SJCRH30 (cell line): ENCODE measurements around the gene SSR1. TPM values are rescaled to one million over a fixed set of nuclear protein-coding genes. Genes with fewer than 3 reads are reported as not detected.
"Not testable (repeated sequence)": the region's sequence is repeated elsewhere in the genome, so short reads cannot be mapped to it uniquely, and the experiment has no call there.

ENCODE experiments used
- DNase-seq, 2 experiments: peaks; one replicate each; pipeline ENCODE4 v3.0.0-alpha.2; 2015 to 2020
- H3K27ac ChIP-seq: fragments of 250-450 bp; sonication (Bioruptor Pico); 2 replicates; pipeline ENCODE4 v1.5.1; 2020; ENCODE audit warnings: mild to moderate bottlenecking, moderate library complexity
- H3K27me3 ChIP-seq: fragments of 250-450 bp; sonication (Bioruptor Pico); 2 replicates; pipeline ENCODE4 v1.5.1; 2020; ENCODE audit warnings: mild to moderate bottlenecking, moderate library complexity
- H3K36me3 ChIP-seq: fragments of 250-450 bp; sonication (Bioruptor Pico); 2 replicates; pipeline ENCODE4 v1.5.1; 2020; ENCODE audit warnings: mild to moderate bottlenecking, moderate library complexity
- H3K4me1 ChIP-seq: fragments of 250-450 bp; sonication (Bioruptor Pico); 2 replicates; pipeline ENCODE4 v1.5.1; 2020; ENCODE audit warnings: mild to moderate bottlenecking, moderate library complexity
- H3K4me3 ChIP-seq: fragments of 250-450 bp; sonication (Bioruptor Pico); 2 replicates; pipeline ENCODE4 v1.5.1; 2020; ENCODE audit warnings: mild to moderate bottlenecking, moderate library complexity
- H3K9me3 ChIP-seq: fragments of 250-450 bp; sonication (Bioruptor Pico); replicated peaks from 2 replicates; pipeline ENCODE4 v1.5.1; 2020; ENCODE audit warnings: mild to moderate bottlenecking, moderate library complexity
- total RNA-seq: library from RNA; depleted of rRNA; stranded (reverse); fragments of >200 nt; shearing (Covaris generic); gene quantifications from 2 replicates; pipeline ENCODE4 v1.2.3, GENCODE V29; 2014

Gene SSR1
- total RNA-seq, 1 experiment from 2014 or later, result 52.1 TPM

DNA sequence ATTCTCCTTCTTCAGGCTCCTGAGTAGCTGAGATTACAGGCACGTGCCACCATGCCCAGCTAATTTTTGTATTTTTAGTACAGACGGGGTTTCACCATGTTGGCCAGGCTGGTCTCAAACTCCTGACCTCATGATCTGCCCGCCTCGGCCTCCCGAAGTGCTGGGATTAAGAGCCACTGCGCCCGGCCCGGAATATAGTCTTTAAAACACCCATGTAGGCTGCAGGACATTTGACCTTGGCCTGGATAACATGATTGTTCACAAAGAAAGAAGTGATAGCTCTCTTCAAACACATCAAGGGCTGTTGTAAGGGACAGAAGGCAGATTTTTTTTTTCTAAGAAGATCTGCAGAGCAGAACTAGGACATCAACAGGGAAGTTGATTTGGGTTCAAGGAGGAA, 38.5 kb downstream of the SSR1 start:
- H3K36me3 ChIP-seq, H3K27me3 ChIP-seq, H3K27ac ChIP-seq, H3K4me3 ChIP-seq, H3K4me1 ChIP-seq, H3K9me3 ChIP-seq, DNase-seq: not testable (repeated sequence)

GRCh38 chr6:7273709-7274108, 39.3 kb downstream of the SSR1 start:
- Histone ChIP-seq H3K27ac (no peak overlapping the region), H3K4me1 (no peaks in the 10 kb centered on the region), H3K4me3 (no peak overlapping the region), H3K9me3 (no peaks in the 10 kb centered on the region), H3K36me3 (no peaks in the 10 kb centered on the region), H3K27me3 (no peaks in the 10 kb centered on the region)
- DNase-seq, result no peak

DNA sequence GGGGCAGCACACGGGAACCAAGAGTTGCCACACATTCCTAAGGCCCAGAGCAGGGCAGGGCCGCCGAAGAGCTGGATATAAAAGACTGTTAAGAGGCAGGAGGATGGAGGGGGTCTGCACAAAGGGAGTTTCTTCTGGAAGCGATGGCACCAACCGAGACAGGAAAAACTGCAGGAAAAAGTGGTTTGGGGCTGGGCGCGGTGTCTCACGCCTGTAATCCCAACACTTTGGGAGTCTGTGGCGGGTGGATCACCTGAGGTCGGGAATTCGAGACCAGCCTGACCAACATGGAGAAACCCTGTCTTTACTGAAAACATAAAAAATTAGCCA, 41.8 kb downstream of the SSR1 start:
- DNase-seq, result no peak
- Histone ChIP-seq H3K36me3 (no peaks in the 10 kb centered on the region), H3K9me3 (no peaks in the 10 kb centered on the region)

DNA sequence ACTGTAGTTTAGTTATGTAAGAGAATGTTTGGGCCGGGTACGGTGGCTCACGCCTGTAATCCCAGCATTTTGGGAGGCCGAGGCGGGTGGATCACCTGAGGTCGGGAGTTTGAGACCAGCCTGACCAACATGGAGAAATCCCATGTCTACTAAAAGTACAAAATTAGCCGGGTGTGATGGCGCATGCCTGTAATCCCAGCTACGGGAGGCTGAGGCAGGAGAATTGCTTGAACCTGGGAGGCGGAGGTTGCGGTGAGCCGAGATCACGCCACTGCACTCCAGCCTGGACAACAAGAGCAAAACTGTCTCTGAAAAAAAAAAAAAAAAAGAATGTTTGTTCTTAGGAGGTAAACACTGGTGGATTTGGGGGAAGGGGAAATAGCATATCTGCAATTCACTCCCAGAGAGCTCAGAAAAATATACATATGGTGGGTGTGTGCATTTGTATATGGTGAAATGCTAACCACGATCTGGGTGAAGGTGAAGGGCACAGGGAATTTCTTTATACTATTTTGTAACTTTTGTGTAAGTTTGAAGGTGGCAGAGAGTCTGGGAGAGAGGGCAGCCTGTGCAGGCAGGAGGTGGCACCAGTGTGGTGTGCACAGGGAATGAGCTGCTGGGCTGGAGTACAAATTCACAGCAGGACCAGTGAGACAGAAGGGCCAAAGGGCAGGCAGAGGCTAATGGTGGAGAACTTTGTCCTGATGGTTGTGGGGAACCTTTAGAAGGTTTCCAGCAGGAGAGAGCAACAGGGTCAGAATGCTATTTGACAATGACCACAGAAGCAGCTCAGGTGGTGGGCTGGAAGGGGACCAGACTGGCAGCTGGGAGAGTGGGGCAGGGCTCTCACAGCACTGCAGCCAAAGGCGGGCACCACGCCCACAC, 42.4 kb downstream of the SSR1 start:
- no peak overlapping the region for H3K4me3 ChIP-seq
- H3K36me3 ChIP-seq, result no peaks in the 10 kb centered on the region
- no peaks in the 10 kb centered on the region for H3K4me1 ChIP-seq
- H3K9me3 ChIP-seq, result no peaks in the 10 kb centered on the region
- no peaks in the 10 kb centered on the region for H3K27me3 ChIP-seq
- no peak for DNase-seq
- no peak overlapping the region for H3K27ac ChIP-seq

More for the DNA sequence above, 41.8 kb downstream of the SSR1 start:
- Histone ChIP-seq H3K27ac (no peak overlapping the region), H3K4me3 (no peak overlapping the region), H3K27me3 (no peaks in the 10 kb centered on the region), H3K4me1 (no peaks in the 10 kb centered on the region)

DNA sequence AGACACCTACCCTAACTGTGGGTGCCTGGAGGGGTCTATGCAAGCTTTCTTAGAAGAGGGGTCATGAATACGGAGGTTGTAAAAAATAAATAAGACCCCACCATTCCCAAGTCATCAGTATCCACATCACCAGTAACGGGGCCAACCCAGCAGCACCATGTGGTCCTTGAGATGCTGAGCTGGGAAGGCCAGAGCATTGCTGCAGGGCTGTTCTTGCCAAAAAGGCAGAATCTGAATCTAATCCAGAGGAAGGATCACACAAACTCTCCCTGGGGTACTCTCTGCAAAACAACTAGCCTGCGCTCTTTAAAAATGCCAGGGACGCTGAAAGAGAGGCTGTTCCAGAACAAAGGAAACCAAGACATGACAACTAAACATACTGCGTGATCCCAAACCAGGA, 43.2 kb downstream of the SSR1 start:
- Histone ChIP-seq H3K9me3 (no peaks in the 10 kb centered on the region), H3K27me3 (no peaks in the 10 kb centered on the region), H3K36me3 (no peaks in the 10 kb centered on the region), H3K4me1 (no peaks in the 10 kb centered on the region), H3K27ac (no peak overlapping the region), H3K4me3 (no peak overlapping the region)
- DNase-seq, result no peak

- H3K4me3 ChIP-seq, result no peak overlapping the region
- no peaks in the 10 kb centered on the region for H3K27me3 ChIP-seq
- no peak for DNase-seq
Measured at GRCh38 chr6:7268816-7269555, 44.0 kb downstream of the SSR1 start.

DNA sequence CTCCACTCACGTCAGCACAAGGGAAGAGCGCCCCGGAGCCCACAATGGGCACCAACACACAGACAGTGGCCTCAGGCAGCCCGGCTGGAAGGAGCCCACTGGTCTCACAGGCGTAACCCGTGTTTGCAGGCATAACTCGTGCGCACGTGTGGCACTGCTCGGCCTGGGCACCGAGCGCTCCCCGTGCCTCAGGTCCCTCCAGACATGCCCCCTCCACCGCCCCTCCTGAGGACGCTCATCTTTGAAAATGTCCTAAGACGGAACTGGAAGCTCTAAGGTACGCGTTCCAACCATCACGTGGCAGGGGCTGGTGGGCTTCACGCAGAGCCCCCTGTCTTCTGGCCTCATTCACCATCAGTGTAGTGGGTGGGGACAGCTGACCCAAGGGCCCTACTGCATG, 44.6 kb downstream of the SSR1 start:
- H3K27me3 ChIP-seq, result no peaks in the 10 kb centered on the region
- H3K36me3 ChIP-seq, result no peaks in the 10 kb centered on the region
- no peak for DNase-seq
- no peak overlapping the region for H3K27ac ChIP-seq
- no peaks in the 10 kb centered on the region for H3K9me3 ChIP-seq
- H3K4me3 ChIP-seq, result no peak overlapping the region
- no peaks in the 10 kb centered on the region for H3K4me1 ChIP-seq

More at GRCh38 chr6:7268816-7269555, 44.0 kb downstream of the SSR1 start:
- H3K4me1 ChIP-seq, result no peaks in the 10 kb centered on the region
- no peaks in the 10 kb centered on the region for H3K9me3 ChIP-seq
- H3K36me3 ChIP-seq, result no peaks in the 10 kb centered on the region
- no peak overlapping the region for H3K27ac ChIP-seq

- Histone ChIP-seq H3K9me3 (no peaks in the 10 kb centered on the region), H3K36me3 (no peaks in the 10 kb centered on the region), H3K4me1 (no peaks in the 10 kb centered on the region), H3K27ac (no peak overlapping the region), H3K4me3 (no peak overlapping the region), H3K27me3 (no peaks in the 10 kb centered on the region)
- peak in 1 of 2 experiments; percentile 15 for DNase-seq
Measured at GRCh38 chr6:7267466-7268091, 45.4 kb downstream of the SSR1 start.

GRCh38 chr6:7267071-7267465, 45.9 kb downstream of the SSR1 start:
- H3K4me3 ChIP-seq, result no peak overlapping the region
- no peaks in the 10 kb centered on the region for H3K36me3 ChIP-seq
- no peaks in the 10 kb centered on the region for H3K4me1 ChIP-seq
- no peak overlapping the region for H3K27ac ChIP-seq
- no peak for DNase-seq
- H3K27me3 ChIP-seq, result no peaks in the 10 kb centered on the region
- no peaks in the 10 kb centered on the region for H3K9me3 ChIP-seq

GRCh38 chr6:7265385-7265726, 47.6 kb downstream of the SSR1 start:
- H3K27ac ChIP-seq, H3K4me3 ChIP-seq, H3K27me3 ChIP-seq, DNase-seq, H3K9me3 ChIP-seq, H3K36me3 ChIP-seq, H3K4me1 ChIP-seq: not testable (repeated sequence)

DNA sequence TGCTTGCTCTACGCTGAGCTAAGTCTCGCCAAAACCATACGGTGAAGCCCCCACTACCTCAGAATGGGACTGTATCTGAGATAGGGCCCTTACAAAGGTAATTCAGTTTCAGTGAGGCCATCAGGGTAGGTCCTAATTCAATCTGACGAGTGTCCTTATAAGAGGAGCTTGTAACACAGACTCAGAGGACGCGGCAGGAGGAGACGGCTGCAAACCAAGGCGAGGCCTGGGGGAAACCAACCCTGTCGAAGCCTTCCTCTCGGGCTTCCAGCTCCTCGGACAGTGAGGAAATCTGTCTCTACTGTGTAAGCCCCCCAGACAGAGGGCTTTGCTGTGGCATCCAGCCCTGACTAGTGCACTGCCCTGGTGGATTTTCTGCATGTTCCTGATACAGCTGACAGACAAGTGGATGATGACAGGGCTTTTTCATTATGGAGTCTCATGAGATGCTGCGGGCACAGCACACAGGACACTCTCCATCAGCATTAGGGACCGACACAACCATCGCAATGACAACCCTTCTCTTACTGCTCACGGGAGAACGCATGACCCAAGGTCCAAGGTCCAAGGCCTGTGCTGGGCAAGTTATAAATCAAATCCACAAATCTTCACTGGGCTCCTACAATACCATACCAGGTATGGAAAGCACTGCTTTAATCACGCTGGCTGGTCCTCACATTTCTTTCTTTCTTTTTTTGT, 48.2 kb downstream of the SSR1 start:
- Histone ChIP-seq H3K4me3 (no peak overlapping the region), H3K27me3 (no peaks in the 10 kb centered on the region), H3K4me1 (no peaks in the 10 kb centered on the region), H3K27ac (no peak overlapping the region), H3K9me3 (no peaks in the 10 kb centered on the region), H3K36me3 (no peaks in the 10 kb centered on the region)
- DNase-seq, result no peak

GRCh38 chr6:7264041-7264440, 49.0 kb downstream of the SSR1 start:
- Histone ChIP-seq H3K27ac (no peak overlapping the region), H3K4me1 (no peaks in the 10 kb centered on the region), H3K4me3 (no peak overlapping the region), H3K9me3 (no peaks in the 10 kb centered on the region), H3K36me3 (no peaks in the 10 kb centered on the region), H3K27me3 (no peaks in the 10 kb centered on the region)
- DNase-seq, result no peak

- H3K9me3 ChIP-seq, H3K27me3 ChIP-seq, H3K4me1 ChIP-seq, H3K4me3 ChIP-seq, DNase-seq, H3K36me3 ChIP-seq, H3K27ac ChIP-seq: not testable (repeated sequence)
Measured at GRCh38 chr6:7263519-7263805, 49.5 kb downstream of the SSR1 start.

- no peak for DNase-seq
- Histone ChIP-seq H3K27ac (no peak overlapping the region), H3K4me3 (no peak overlapping the region)
Measured at GRCh38 chr6:7262746-7263518, 50.1 kb downstream of the SSR1 start.

More at GRCh38 chr6:7262746-7263518, 50.1 kb downstream of the SSR1 start:
- Histone ChIP-seq H3K27me3 (no peaks in the 10 kb centered on the region), H3K9me3 (no peaks in the 10 kb centered on the region), H3K36me3 (no peaks in the 10 kb centered on the region), H3K4me1 (no peaks in the 10 kb centered on the region)
